ENCODE measurements around the gene TM4SF1.
A peak's percentile ranks its signal among the peaks of the same experiment; 100 is the strongest.

The TM4SF1 gene

DNA sequence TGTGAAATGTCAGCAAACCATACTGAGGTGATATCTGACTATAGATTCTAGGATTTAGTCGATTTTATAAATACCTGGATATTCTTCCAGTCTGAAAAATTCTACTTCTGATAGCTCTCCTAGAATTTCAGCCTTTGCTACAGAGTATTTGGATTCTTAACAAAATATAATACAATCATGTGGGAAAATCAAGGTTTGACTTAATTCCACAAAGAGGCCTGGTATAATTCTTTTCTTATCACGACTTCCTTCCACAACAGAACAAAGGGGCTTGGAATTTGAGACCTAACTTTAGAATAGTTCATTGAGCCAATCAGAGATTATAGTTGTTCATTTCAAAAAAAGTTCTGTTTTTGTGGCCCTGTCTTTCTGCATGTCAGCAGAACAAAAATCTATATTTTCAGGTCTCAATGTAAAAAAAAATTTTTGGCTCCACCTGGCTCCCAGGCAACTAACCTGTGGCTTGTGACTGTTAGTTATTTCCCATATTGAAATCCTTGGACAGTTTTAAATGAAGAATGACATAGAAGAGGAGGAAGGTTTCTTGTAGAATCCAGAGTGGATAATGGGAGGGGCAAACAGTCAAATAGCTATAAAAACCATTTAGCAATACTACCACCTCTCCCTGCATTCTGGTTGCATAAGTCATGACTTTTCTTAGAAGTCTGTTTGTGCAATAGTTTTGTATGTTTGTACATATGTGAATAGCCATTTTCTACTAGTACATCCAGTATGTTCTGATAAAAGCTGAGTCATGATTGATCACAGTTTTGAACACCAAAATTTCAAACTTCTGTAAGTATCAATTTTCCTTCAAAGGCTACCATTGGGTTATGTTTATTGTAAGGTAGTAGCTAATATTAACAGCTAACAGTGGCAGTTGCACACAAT lies 4.0 kb downstream of the TM4SF1 start:
- no peak for DNase-seq

DNA sequence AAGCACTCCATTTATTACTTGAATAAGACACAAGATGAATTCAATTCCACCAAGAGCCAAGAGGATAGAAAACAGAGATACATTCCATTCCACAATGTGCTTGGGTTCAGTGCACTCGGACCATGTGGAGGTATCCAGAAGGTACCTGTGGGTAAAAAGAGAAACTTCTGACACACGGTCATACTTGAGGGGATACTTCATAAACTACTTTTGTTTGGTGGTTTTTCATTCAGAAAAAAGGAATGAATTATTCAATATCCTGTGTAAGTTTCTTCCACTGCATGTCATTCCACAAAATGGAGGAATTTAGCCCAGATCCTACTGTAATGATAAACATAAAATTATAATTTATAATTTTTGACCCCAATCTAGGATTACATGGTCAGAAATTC lies 5.7 kb downstream of the TM4SF1 start:
- no peak for DNase-seq

DNA sequence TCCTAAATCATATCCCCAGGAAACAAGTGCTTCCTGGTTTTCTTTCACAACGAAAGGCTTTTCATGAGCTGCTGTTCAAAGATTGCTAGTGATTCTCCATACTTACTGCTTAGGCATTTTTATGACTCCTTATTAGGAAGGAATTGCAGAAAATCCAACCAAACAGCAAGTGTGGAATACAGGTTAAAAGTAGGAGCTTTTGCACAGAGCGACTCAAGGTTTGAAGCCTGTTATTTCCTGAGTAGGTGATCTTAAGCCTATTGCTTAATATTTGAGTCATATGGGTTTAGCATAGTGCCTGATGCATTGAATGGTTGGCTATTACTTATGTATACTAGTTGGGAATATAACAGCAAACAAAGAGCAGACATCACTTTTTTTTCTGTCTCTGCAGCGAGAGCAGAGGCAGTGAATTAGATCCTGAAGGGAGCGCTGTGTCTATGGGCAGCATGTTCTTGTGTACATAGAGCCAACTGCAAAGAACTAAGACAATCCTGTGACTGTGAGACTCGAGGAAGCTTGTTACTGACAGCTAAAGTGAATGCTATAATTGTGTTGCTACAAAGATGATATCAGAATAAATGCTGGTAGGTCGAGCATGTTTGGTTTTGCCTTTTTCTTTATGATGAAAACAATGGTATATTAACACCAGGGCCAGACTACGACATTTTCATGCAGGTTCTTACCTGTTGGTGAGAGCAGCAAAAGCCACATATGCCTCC lies 6.3 kb downstream of the TM4SF1 start:
- DNase-seq: no peak

GRCh38 chr3:149369991-149370866 lies 7.2 kb downstream of the TM4SF1 start:
- no peak for DNase-seq

DNA sequence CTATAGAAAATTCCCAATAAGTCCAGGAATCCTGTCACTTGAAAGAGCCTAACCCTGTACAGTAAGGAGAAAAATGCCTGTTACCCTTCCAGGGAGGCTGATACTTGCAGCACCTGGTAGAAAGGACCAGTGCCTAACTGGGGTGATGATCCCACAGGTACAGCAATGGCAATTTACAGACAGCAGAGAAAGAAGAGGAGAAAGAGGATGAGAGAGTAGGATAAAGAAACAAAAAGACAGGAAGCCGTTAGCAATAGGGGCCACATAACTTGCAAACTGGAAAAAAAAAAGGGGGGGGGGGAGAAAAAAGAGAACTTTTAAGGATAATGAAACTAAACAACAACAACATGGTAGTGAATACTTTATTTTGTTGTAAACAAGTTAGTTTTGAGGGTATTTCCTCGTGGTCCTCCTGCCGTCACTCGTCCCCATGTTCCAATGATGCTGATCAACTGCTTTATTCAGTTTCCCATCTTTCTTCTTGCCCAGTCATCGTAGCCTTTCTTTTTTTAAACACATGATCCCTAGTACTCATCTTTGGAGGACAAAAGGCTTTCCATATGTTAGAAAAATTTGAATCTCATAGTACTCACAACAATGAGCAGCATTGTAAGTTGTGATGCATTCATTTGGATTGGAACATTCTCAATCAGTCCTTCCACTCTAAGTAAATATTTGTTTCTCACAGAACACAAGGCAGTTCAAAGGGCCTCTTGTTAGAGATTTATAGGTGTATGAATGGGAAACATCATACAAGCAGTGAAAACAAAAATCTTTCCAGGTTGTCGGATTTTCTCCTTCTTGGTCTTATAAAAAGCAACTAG lies 8.6 kb downstream of the TM4SF1 start:
- DNase-seq: no peak

GRCh38 chr3:149368201-149368673 lies 9.2 kb downstream of the TM4SF1 start:
- DNase-seq: no peak

DNA sequence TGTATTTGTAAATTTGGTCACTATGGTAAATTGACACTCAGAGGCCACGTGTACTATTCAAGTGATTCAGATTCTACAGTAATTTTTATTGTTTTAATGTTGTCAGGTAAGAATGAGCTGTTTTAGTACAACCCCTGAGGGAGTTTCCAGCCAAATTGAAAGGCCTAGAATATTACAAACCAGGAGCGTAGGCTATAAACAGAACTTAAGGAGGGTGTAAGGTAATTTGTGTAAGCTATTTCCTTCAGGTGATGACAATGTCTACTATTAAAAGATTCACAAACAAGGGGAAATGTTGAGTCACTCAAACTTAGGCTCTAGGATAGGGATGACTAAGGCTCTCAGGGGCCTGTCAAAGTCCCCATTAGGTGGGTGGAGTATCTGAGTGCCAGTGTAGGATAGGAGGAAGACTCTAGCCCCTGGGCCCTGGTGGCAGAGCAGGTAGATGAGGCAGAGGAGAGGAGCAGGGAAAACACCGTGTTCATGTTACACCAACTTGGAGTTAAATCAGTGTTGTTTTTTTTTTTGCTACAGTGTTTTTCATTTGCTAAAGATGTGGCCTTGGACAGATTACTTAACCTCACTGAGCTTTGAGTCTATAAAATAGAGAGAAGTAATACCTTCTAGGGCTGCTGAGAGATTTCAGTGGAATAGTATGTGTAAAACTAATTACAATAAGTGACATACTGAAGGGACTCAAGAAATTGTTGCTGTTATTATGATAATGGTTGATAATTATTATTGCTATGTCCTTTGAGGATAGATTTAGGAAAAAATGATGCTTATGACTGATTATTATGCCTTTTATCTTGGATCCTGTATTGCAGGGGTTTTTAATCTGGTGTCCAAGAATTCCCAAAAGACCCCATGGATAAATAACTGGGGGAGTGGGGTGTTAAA lies 10.3 kb downstream of the TM4SF1 start:
- no peak for DNase-seq

DNA sequence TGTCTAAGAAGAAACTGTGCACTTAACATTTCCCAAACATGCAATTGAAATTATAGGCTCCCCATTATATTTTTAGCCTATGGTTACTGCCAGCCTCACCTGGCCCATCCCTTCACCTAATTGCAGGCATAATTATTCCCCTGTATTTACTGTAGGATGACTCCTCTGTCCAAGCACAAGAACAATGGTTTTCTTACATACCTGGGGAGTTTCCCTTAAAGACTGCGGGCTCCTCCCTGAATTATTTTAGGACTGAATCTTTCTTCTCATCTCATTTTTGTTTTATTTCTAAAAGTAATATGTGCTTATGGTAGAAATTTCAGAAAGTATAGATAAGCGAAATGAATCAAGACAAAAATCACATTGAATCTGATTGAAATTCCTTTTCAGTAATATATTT lies 11.4 kb downstream of the TM4SF1 start:
- no peak for DNase-seq

DNA sequence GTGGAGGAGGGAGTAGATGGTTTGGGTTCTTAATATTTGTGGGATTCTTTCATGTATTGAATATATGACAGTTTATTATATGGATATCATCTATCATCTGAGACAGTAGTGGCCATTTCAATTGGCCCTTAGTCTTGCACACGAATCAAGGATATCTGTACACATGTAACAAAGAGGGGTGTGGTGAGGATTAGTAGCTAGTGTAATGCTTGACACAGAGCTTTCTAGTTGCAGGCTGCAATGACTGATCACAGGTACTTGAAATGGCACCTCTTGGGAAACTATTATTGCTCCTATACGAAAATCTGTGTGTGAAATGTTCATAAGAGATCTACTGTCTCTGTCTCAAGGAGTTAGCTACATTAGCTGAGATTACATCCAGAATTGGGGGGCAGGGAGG lies 12.8 kb downstream of the TM4SF1 start:
- no peak for DNase-seq

GRCh38 chr3:149363053-149363452 lies 14.4 kb downstream of the TM4SF1 start:
- no peak for DNase-seq

GRCh38 chr3:149362366-149362765 lies 15.1 kb downstream of the TM4SF1 start:
- DNase-seq: no peak

- DNase-seq: no peak
Observed at GRCh38 chr3:149356630-149357029, 20.8 kb downstream of the TM4SF1 start.

- no peak for DNase-seq
Observed at GRCh38 chr3:149356044-149356592, 21.3 kb downstream of the TM4SF1 start.

DNA sequence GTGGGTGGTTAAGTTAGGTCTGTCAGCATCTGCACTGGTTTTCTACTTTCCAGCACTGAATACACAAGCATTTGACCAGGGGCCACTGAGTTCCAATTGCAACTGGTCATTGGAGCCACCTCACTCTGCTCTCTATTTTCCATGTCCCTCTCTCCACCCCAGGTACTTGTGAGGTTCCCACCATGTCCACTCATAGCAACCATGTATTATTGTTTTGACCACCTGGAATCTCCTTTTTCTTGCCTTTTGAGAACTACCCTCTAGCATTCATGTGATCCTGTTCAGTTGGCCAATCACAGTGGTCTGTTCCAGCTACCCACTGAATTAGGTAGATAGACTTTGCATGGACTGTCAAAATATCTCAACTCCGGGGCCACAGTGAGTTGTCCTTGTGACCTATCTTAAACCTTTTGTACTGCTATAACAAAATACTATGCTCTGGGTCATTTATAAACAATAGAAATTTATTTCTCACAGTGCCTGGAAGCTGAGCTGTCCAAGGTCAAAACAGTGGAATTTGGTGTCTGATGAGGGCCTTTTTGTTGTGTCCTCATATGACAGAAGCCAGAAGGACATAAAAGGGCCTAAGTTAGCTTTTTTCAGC lies 23.8 kb downstream of the TM4SF1 start:
- no peak for DNase-seq

DNA sequence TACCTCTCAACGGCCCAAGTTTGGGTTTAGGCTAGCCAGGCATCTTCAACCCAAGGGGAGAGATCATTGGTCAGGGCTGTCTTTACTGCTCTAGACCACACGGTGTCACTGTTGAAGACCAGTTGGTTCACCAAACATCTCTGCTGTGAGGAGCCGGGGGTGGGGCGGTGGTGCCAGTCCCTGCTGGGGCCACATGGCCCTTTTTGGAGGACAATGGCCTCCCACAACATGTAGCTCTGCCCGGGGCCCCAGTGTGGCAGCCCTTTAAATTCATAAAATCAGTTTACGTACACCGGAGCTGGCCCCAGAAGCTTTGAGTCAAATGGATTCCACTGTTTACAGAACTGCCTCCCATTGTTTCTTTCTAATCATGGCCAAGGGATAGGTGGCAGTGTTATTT lies 24.9 kb downstream of the TM4SF1 start:
- DNase-seq: peak; percentile 29

DNA sequence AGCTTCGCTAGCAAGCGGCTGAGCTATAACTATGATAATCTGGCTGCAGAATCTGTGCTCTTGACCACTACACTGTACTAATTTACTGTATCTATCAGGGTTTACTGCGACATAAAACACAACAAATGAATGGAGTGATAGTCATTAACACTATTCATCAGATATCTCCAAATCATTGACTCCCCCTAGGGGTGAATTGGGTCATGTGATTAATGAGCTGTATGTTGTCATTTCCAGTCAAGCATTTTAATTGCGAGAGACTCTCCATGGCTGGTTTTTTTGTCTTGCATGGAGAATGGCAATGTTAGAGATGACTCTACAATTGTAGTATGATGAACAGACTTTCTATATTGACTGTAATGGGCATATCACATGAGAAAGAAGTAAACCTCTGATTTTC lies 33.5 kb downstream of the TM4SF1 start:
- DNase-seq: no peak

DNA sequence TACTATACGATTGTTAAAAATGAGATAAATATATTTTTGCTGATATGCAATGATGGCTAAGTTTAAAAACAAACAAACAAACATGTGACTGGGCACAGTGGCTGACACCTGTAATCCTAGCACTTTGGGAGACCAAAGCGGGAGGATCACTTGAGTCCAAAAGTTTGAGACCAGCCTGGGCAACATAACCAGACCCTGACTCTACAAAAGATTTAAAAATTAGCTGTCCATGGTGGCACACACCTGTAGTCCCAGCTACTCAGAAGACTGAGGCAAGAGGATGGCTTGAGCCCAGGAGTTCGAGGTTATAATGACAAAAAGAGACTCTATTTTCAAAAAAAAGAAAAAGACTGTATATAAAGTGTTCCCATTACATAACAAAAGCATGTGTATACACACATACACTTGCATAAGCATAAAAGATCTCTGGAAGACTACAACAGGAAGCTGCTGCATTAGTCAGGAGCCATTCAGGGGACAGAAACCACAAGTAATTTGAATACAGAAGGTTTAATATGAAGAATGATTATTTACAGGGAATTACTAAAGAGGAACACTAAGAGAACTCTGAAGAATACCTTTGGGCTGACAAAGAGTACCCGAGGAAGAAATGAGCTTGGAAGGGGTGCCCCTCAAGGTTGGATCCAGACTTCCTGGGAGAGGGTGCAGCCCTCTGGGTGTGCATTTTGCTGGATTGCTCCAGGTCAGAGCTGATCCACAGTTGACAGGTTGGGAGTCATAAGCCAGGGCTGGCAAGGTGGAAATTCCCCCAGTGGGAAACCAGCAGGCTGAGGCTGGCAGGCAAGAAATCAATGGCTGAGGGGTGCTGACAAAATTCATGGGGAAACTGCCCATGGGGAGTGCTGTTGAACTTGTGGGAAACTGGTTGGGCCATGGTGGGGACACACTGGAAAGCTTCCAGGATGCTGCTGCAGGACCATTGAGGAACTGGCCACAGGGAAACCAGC lies 34.8 kb downstream of the TM4SF1 start:
- no peak for DNase-seq

- no peak for DNase-seq
Observed at GRCh38 chr3:149340310-149340933, 37.0 kb downstream of the TM4SF1 start.

DNA sequence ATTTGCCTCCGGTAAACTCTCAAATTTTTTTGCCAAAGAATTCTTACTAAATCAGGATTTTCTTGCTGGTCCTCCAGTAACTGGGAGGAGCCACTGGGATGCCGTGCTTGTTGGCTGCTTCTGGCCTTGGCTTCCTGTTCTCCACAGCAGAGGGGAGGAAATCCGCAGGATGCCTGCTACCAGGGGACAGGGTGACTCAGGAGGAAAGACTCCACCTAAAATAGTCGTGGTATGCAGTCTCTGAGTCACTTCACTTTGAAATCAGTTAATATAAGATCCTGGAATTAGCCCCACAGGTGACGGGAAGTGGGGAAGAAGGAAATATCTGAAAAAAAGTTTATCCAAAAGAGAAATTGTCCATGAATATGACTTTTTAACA lies 37.5 kb downstream of the TM4SF1 start:
- no peak for DNase-seq
